Measurements from ENCODE around the gene FBXL3. TPM values are rescaled to one million over a fixed set of nuclear protein-coding genes. Genes with fewer than 3 reads are reported as not detected.

Gene FBXL3
- total RNA-seq, 1 experiment from 2014 or later = 29.2 TPM

DNA sequence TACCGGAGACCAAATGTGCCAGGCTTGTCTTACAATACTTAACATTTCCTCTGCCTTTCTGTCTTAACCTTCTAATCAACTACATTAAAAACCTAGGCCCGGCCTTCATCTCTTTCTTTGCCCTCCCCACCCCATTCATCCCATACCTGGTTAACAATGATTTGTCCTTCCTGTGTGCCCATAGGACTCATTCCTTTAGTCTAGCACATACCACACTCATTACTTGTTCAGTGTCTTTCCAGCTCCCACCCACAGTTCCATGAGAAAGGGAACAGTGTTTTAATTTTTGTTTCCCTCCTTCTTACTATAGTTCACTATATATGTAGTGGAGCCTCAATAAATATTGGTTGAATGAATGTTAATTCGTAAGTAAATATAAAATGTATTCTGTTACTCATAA, 32.7 kb downstream of the FBXL3 start:
- Histone ChIP-seq H3K27ac (ENCODE audit: low read depth, low read length, poor library complexity, severe bottlenecking) (no peak overlapping the region), H3K27me3 (replicated peaks; ENCODE audit: insufficient read depth, low read depth, low read length, poor library complexity) (no peaks in the 10 kb centered on the region), H3K4me3 (ENCODE audit: low read depth, low read length, poor library complexity, severe bottlenecking) (no peak overlapping the region), H3K36me3 (ENCODE audit: insufficient read depth, low read length, poor library complexity, severe bottlenecking) (peaks cover 5% of the 10 kb centered on the region), H3K4me1 (ENCODE audit: insufficient read depth, low read length, poor library complexity, severe bottlenecking) (peaks cover 10% of the 10 kb centered on the region), H3K9me3 (ENCODE audit: low read depth, low read length, poor library complexity, severe bottlenecking) (no peaks in the 10 kb centered on the region)
- BruUV-seq (replicated peaks) = no TSS peak
- ChIA-PET POLR2A (ENCODE audit: low non-redundant PET) (interaction anchor here (0.7 kb wide), 1 partner anchor 1444 kb away, joined by 6 read pairs; no protein-coding TSS in a partner anchor), CTCF (no interaction called here)
- no peak for DNase-seq (ENCODE audit: low spot score)
- intact Hi-C loops (cut with micrococcal nuclease; ENCODE audit: unreplicated experiment) = no loop called here
- TF ChIP-seq EZH2 (IDR thresholded peaks at IDR 0.05; ENCODE audit: borderline replicate concordance, low read depth, low read length, poor library complexity, severe bottlenecking) (no peak), CTCF (conservative IDR thresholded peaks at IDR 0.05; ENCODE audit: low read depth, low read length) (no peak)

DNA sequence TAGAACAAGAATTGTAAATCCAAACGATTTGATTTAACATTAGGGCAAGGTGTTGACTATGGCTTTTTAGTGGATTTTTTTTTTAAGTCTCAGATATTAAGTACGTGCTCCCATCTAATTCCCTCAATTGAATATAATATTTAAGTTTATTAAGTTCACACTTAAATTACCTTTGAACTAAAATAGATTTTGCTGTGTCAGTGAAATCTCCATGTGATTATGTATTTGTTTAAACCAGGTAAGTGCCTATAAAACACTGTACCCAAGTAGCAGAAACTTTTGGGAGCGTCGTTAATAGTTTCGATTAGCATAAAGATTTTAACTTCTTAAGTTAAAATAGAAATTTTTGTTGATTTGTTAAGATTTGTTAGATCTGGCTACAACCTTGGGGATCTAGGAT, 33.5 kb downstream of the FBXL3 start:
- intact Hi-C loops (cut with micrococcal nuclease; ENCODE audit: unreplicated experiment) = no loop called here
- no peaks in the 10 kb centered on the region for H3K9me3 ChIP-seq (ENCODE audit: low read depth, low read length, poor library complexity, severe bottlenecking)
- H3K4me1 ChIP-seq (ENCODE audit: insufficient read depth, low read length, poor library complexity, severe bottlenecking) = peaks cover 10% of the 10 kb centered on the region
- ChIA-PET CTCF (no interaction called here), POLR2A (ENCODE audit: low non-redundant PET) (no interaction called here)
- BruUV-seq (replicated peaks) = no TSS peak
- H3K36me3 ChIP-seq (ENCODE audit: insufficient read depth, low read length, poor library complexity, severe bottlenecking) = no peaks in the 10 kb centered on the region
- no peak overlapping the region for H3K27ac ChIP-seq (ENCODE audit: low read depth, low read length, poor library complexity, severe bottlenecking)
- DNase-seq (ENCODE audit: low spot score) = no peak
- no peak overlapping the region for H3K4me3 ChIP-seq (ENCODE audit: low read depth, low read length, poor library complexity, severe bottlenecking)
- no peaks in the 10 kb centered on the region for H3K27me3 ChIP-seq (replicated peaks; ENCODE audit: insufficient read depth, low read depth, low read length, poor library complexity)
- TF ChIP-seq CTCF (conservative IDR thresholded peaks at IDR 0.05; ENCODE audit: low read depth, low read length) (no peak), EZH2 (IDR thresholded peaks at IDR 0.05; ENCODE audit: borderline replicate concordance, low read depth, low read length, poor library complexity, severe bottlenecking) (no peak)

DNA sequence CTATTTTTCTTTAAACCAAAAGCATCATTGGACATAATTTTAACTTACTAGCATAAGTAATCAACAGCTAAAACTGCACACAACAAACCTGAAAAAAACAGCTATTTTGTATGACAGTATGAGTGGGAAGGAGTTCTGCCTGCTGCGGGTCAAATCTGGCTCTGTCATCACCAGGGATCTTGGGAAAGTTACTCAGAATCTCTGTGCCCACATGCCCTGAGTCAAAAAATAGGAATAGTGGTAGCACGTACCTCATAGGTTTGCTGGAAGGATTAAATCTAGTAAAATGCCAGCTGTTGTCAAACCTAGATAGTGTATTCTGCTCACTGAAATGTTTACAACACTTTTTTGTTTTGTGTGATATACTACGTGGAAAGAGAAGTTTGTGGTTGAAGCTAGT, 33.9 kb downstream of the FBXL3 start:
- no TSS peak for BruUV-seq (replicated peaks)
- no peak for TF ChIP-seq CTCF (conservative IDR thresholded peaks at IDR 0.05; ENCODE audit: low read depth, low read length)
- intact Hi-C loops (cut with micrococcal nuclease; ENCODE audit: unreplicated experiment) = no loop called here
- Histone ChIP-seq H3K4me3 (ENCODE audit: low read depth, low read length, poor library complexity, severe bottlenecking) (peak overlapping the region; percentile 93), H3K27ac (ENCODE audit: low read depth, low read length, poor library complexity, severe bottlenecking) (peak overlapping the region; percentile 21), H3K9me3 (ENCODE audit: low read depth, low read length, poor library complexity, severe bottlenecking) (no peaks in the 10 kb centered on the region), H3K36me3 (ENCODE audit: insufficient read depth, low read length, poor library complexity, severe bottlenecking) (no peaks in the 10 kb centered on the region), H3K27me3 (replicated peaks; ENCODE audit: insufficient read depth, low read depth, low read length, poor library complexity) (no peaks in the 10 kb centered on the region), H3K4me1 (ENCODE audit: insufficient read depth, low read length, poor library complexity, severe bottlenecking) (peaks cover 10% of the 10 kb centered on the region)
- ChIA-PET CTCF (no interaction called here), POLR2A (ENCODE audit: low non-redundant PET) (no interaction called here)
- DNase-seq (ENCODE audit: low spot score) = no peak
